ENCODE measurements around the gene SCAI.
A peak's percentile ranks its signal among the peaks of the same experiment; 100 is the strongest.
"Not testable (repeated sequence)": the region's sequence is repeated elsewhere in the genome, so short reads cannot be mapped to it uniquely, and the experiment has no call there.

The SCAI gene

DNA sequence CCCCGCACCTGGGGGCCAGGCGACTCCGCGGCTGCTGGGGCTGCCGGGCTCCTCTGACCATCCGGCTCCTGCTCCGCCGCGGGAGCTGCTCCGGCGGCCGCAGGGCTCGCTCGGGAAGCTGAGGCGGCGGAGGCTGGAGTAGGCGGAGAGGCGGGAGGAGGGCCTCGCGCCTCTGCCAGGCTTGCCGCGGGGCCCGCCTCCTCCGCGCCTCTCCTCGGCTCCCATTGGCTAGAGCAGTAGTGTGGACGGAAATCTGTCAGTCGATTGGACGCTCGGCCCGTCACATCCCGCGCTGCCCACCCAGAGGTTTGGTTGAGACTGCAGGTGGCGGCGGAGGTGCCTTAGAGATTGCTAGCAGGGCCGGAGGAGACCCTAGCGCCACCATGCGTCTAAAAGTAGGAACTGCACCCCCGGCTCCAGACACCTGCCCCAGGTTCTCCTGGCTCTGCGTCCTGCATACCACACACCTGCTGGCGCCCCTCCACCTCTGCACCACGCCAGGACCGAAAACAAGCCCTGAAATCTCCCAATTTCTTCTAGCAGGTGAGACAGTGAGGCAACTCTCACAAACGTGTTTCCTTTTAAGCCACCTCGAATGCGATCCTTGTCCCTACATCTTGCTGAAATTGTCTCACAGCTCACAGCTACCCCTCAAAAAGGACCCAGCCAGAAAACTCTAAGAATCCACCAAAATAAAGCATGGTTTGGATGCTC, at the start of gene SCAI:
Gene SCAI (minus strand): TSS at position 152 of the 714 bp plus-strand sequence. CDS start 91 bp downstream, at position 61.
- peak; percentile 98 to 99 for DNase-seq

- no peak for DNase-seq
These were observed 47.1 kb upstream of the SCAI start for GRCh38 chr9:125190361-125190801.

DNA sequence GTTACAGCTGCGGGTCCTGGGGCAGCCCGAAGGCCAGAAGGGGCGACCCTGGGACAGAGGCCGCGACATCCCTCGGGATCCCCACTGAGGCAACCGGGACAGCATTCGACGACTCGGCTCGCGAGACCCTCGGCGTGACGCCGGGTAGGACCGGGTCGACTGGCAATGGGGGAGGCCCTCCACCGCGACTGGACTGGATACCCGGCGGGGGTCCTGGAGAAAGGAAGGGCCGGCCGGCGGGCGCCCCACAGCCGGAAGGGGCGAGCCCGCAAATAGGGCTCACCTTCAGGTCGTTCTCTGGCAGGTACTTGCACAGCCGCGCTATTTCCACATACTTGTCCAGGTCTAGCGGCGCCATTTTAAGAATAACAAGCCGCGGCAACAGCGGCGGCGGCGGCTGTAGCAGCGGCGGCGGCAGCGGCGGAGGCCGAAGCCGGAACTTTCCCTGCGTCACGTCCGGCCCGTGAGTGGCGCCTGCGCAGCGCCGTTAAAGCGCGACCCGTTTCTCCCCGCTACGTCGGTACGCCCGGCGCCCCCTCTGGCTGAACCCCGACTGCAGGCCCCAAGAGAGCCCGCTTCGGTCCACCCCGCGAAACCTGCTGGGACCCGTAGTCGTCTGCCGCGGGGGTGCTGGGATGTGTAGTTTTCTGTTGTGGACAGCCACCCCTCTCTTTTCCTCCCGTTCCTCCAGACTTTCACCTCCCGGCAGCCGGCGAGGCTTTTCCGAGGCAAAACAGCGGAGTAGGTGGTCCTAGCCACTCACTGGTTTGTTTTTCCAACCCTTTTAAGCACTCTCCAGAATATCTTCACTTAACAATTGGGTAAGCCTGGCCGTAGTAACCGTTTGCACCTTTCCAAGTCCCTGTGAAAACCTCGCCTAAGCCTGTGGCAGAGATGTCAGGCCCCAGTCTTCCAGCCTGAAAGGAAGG, 46.3 kb upstream of the SCAI start, which contains the start of gene PPP6C:
Gene PPP6C (minus strand): TSS at position 443 of the 929 bp plus-strand sequence. CDS start 85 bp downstream, at position 358.
- DNase-seq = peak; percentile 98

DNA sequence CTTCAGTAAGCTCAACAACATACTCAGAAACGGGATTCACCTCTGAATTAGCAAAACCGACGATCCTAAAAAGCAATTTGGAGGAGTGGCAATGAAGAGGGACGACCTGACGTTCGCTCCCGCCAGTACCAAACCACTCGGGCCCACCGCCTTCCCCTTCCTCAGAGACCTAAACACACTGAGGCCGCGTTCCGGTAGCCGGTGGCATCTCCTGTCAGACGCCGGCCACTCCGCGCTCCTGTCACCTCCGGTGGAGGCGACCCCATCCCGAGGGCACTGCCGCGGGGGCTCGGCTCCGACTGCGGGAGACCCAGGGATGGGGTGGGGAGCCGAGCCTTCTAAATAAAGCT, 45.7 kb upstream of the SCAI start:
- no peak for DNase-seq

DNA sequence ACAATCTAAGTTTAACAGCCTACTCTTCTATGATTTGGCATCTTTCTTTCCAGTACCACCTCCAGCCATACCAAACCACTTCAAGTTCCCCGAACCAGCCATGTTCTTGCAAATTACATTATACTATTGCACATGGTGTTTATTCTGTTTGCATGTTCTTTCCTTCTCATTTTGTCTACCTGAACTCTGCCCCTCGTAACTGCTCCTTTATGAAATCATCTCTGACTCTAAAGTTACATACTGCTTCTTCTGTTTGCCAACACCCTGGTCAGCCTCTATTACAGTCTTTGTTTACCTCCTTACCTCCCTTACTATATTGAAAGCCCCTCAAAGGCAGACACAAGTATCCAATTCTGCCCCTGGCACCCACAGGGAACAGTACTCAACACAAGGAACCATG, 40.2 kb upstream of the SCAI start:
- DNase-seq = no peak

GRCh38 chr9:125183054-125183453, 39.7 kb upstream of the SCAI start:
- no peak for DNase-seq

DNA sequence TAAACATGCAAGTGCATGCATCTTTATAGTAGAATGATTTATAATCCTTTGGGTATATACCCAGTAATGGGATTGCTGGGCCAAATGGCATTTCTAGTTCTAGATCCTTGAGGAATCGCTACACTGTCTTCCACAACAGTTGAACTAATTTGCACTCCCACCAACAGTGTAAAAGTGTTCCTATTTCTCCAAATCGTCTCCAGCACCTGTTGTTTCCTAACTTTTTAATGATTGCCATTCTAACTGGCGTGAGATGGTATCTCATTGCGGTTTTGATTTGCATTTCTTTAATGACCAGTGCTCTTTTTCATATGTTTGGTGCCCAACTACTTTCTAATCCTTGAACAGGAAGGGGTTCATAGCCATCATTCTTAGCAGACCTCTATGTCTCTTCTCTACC, 38.4 kb upstream of the SCAI start:
- DNase-seq = not testable (repeated sequence)

DNA sequence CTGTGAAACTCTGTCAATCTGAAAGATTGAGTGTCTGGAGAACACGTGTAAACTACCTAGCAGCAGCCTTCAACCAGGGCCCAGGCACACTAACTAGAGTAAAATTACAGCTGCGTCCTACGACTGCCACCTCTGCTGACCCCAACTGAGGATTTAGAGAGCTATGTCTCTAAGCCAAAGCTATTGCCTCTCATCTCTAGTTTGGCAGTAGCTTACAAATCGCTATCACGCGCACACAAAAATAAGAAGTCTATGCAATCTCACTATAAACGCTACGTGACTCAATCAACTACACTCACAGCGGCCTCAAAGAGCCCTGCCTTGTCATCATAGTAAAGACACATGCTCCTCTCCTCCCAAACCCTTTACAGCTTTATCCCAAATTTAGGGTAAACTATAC, 37.5 kb upstream of the SCAI start:
- no peak for DNase-seq

GRCh38 chr9:125179776-125180175, 36.4 kb upstream of the SCAI start:
- DNase-seq = not testable (repeated sequence)

DNA sequence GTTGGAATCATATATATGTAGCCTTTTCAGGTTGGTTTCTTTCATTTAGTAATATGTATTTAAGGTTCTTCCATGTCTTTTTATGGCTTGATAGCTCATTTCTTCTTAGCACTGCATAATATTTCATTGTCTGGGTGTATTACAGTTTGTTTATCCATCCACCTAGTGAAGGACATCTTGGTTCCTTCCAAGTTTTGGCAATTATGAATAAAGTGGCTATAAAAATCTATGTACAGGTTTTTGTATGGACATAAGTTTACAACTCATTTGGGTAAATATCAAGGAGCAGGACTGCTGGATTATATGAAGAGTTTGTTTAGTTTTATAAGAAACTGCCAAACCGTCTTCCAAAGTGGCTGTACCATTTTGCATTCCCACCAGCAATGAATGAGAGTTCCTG, 34.6 kb upstream of the SCAI start:
- no peak for DNase-seq

GRCh38 chr9:125176636-125177035, 33.3 kb upstream of the SCAI start:
- no peak for DNase-seq

- DNase-seq = no peak
These were observed 28.9 kb upstream of the SCAI start for GRCh38 chr9:125172031-125172755.

- no peak for DNase-seq
These were observed 26.6 kb upstream of the SCAI start for GRCh38 chr9:125169895-125170294.

GRCh38 chr9:125166762-125167161, 23.4 kb upstream of the SCAI start:
- DNase-seq = no peak

DNA sequence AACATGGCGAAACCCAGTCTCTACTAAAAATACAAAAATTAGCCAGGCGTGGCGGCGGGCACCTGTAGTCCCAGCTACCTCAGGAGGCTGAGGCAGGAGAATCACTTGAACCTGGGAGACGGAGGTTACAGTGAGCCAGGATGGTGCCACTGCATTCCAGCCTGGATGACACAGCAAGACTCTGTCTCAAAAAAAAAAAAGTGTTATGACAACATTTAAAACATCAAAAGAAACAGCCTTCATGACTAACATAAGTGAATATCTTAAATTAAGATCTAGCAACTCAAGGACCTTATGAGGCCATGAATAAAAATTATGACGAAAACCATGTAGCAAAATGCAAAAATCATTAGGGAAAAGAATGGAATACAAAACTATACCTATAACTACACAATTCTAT, 19.6 kb upstream of the SCAI start:
- not testable (repeated sequence) for DNase-seq

GRCh38 chr9:125161284-125161918, 18.1 kb upstream of the SCAI start:
- DNase-seq = no peak

DNA sequence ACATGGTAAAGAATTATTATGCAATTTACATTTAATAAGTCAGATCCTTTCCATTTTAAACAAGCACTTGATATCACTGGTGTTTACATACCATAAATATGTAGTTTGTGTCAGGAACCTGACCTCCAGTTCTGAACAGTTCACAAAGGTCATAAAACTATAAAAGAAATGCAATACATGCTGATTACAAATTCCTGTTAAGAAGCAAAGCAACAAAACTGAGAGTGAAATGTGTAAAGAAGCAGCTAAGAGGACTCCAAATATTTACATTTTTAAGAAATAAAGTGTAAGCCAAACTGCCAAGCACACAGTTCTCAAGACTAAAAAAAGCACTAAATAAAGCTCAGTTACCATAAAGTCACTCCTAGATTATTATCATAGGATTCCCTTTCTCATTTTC, 17.4 kb upstream of the SCAI start:
- DNase-seq = no peak

- no peak for DNase-seq
These were observed 13.2 kb upstream of the SCAI start for GRCh38 chr9:125156551-125156950.

DNA sequence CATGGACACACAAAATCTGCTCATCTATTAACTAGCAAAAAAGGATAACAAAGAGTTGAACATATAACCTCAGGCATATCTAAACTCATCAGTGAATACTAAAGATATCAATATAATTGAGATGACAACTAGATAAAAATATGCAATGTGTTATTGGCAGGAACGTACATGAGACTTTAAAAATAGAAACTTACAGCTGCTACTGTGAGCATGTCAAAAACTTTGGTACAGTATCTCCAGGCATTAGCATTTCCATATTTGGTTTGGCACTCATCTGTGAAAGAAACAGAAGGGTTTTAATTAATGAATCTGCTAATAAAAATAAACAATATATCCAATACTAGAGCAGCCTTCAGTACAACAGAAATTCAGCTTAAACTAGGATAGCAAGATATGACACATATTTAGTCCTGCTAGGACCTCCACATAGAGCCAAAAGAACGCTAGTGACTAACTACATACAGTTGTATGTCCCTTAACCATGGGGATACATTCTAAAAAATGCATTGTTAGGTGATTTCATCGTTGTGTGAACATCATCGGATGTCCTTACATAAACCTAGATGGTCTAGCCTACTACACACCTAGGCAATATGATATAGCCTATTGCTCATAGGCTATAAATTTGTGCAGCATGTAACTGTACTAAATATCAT, 10.5 kb upstream of the SCAI start:
- no peak for DNase-seq

DNA sequence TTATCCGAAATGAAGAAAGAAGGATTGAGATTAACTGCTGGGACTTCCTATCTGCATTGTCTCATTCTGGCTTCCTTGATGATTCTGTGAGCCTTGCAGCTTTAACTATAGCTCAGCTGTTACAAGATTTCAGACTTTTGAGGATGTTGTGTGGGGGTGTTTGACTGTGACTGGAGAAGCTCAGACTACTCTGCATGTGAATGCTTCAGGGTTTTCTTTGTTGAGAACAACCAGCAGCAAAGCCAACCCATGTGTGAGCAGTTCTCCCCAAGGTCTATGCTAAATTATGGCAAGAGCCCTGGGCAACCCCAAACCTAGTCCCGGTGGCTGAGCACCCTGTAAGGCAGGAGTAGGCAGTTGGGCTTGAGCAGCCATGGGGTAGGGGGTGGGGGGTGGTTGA, 8.4 kb upstream of the SCAI start:
- no peak for DNase-seq

- no peak for DNase-seq
These were observed 7.3 kb upstream of the SCAI start for GRCh38 chr9:125150349-125151245.
